ENCODE measurements around the gene BCL3. TPM values are rescaled to one million over a fixed set of nuclear protein-coding genes. Genes with fewer than 3 reads are reported as not detected.

BCL3 gene
- total and polyA plus RNA-seq, 10 of the 15 experiments (the other 5 are each of a cell fraction or from before 2014, with no cell fraction given) = 0.55 to 22.7 (median 3.6) TPM

DNA sequence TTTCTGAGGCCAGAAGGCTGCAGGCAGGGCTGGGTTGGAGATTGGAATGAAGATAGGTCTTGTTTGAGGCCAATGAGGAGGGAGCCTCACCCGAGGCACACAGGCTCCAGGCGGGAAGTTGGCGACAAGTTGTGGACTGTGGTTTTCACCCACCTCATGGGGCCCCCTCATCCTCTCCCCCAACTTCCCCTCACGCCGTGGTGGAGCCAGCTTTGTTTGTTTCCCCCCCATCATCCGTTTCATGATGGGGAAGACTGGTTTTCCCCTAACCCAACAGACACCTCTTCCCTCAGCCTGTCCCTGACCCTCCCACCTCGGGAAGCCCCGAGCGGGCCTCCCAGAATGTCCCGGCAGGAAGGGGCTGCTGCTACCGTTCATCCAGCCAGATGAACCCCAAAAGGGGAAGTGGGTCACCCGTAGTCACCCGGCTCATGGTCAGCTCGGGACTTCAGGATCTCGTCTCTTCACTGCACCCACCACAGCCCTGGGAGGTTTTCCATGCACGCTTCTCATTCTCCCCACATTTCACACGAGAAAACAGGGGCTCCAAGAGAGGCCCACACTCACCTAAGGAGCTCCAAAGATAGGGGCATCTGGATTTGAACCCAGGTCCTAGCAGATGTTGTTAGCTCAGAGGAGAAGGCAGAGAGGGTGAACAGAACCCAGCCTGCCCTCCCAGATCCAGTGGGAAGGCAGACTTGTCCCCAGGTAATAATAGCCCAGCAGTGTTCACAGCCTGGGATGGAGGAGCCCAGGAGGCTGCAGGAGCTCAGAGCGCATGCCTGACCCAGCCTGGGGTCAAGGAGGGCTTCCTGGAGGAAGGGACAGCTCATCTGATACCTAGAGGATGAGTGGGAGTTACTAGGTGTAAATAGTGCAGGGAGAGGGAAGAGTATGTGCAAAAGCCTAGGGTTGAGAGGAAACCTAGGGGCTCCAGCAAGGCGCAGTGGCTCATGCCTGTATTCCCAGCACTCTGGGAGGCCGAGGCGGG is 26.1 kb upstream of the BCL3 start (continued):
- TF ChIP-seq, protein P1, sequence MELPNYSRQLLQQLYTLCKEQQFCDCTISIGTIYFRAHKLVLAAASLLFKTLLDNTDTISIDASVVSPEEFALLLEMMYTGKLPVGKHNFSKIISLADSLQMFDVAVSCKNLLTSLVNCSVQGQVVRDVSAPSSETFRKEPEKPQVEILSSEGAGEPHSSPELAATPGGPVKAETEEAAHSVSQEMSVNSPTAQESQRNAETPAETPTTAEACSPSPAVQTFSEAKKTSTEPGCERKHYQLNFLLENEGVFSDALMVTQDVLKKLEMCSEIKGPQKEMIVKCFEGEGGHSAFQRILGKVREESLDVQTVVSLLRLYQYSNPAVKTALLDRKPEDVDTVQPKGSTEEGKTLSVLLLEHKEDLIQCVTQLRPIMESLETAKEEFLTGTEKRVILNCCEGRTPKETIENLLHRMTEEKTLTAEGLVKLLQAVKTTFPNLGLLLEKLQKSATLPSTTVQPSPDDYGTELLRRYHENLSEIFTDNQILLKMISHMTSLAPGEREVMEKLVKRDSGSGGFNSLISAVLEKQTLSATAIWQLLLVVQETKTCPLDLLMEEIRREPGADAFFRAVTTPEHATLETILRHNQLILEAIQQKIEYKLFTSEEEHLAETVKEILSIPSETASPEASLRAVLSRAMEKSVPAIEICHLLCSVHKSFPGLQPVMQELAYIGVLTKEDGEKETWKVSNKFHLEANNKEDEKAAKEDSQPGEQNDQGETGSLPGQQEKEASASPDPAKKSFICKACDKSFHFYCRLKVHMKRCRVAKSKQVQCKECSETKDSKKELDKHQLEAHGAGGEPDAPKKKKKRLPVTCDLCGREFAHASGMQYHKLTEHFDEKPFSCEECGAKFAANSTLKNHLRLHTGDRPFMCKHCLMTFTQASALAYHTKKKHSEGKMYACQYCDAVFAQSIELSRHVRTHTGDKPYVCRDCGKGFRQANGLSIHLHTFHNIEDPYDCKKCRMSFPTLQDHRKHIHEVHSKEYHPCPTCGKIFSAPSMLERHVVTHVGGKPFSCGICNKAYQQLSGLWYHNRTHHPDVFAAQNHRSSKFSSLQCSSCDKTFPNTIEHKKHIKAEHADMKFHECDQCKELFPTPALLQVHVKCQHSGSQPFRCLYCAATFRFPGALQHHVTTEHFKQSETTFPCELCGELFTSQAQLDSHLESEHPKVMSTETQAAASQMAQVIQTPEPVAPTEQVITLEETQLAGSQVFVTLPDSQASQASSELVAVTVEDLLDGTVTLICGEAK (IDR thresholded peaks at IDR 0.05; ENCODE audit: borderline replicate concordance) = no peak
- TF ChIP-seq BMI1 (IDR thresholded peaks at IDR 0.05; ENCODE audit: borderline replicate concordance) = no peak
- no peak for TF ChIP-seq NFXL1 (IDR thresholded peaks at IDR 0.05; ENCODE audit: borderline replicate concordance)
- TF ChIP-seq GABPA (IDR thresholded peaks at IDR 0.05; ENCODE audit: low read depth) = no peak
- TF ChIP-seq SREBF1 (IDR thresholded peaks at IDR 0.05; ENCODE audit: low read length) = no peak
- TF ChIP-seq SPI1 (IDR thresholded peaks at IDR 0.05; ENCODE audit: borderline replicate concordance, insufficient read depth, low read depth, low read length) = peak; percentile 97
- TF ChIP-seq, protein P2, sequence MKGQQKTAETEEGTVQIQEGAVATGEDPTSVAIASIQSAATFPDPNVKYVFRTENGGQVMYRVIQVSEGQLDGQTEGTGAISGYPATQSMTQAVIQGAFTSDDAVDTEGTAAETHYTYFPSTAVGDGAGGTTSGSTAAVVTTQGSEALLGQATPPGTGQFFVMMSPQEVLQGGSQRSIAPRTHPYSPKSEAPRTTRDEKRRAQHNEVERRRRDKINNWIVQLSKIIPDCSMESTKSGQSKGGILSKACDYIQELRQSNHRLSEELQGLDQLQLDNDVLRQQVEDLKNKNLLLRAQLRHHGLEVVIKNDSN (IDR thresholded peaks at IDR 0.05; ENCODE audit: borderline replicate concordance, extremely low read length, insufficient read depth, low read depth, low read length) = no peak
- 0 out of 2 replicates have a peak, but pooled peaks have one; percentile 62 for TF ChIP-seq MXI1 (IDR thresholded peaks at IDR 0.05; ENCODE audit: low read depth, low read length)
- no peak for TF ChIP-seq RCOR1 (conservative IDR thresholded peaks at IDR 0.05; ENCODE audit: low read depth, low read length)
- peak; percentile 56 to 78; a peak in 3 of 4 replicates for TF ChIP-seq BHLHE40 (IDR thresholded peaks at IDR 0.05; ENCODE audit: borderline replicate concordance in 1 of 2, low read depth in 2 of 2, low read length in 1 of 2)
- no peak for TF ChIP-seq FOS (IDR thresholded peaks at IDR 0.05; ENCODE audit: borderline replicate concordance, extremely low read depth, insufficient read length)
- no peak for TF ChIP-seq PML (IDR thresholded peaks at IDR 0.05; ENCODE audit: low read length)
- no peak for TF ChIP-seq MYC (IDR thresholded peaks at IDR 0.05; ENCODE audit: insufficient read depth, insufficient read length, insufficient replicate concordance, low read length, severe bottlenecking)
- TF ChIP-seq GATAD2B (conservative IDR thresholded peaks at IDR 0.05; ENCODE audit: low read depth) = peak; percentile 89
- no peak for TF ChIP-seq ZZZ3 (IDR thresholded peaks at IDR 0.05; ENCODE audit: control insufficient read depth, insufficient read length, low read depth)
- TF ChIP-seq, protein P3, sequence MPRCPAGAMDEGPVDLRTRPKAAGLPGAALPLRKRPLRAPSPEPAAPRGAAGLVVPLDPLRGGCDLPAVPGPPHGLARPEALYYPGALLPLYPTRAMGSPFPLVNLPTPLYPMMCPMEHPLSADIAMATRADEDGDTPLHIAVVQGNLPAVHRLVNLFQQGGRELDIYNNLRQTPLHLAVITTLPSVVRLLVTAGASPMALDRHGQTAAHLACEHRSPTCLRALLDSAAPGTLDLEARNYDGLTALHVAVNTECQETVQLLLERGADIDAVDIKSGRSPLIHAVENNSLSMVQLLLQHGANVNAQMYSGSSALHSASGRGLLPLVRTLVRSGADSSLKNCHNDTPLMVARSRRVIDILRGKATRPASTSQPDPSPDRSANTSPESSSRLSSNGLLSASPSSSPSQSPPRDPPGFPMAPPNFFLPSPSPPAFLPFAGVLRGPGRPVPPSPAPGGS (IDR thresholded peaks at IDR 0.05; ENCODE audit: borderline replicate concordance, insufficient read depth, low read depth, low read length, poor library complexity, severe bottlenecking) = peak; percentile 56
- no peak for TF ChIP-seq BRCA1 (IDR thresholded peaks at IDR 0.05; ENCODE audit: low read depth, low read length)
- TF ChIP-seq, protein P4, sequence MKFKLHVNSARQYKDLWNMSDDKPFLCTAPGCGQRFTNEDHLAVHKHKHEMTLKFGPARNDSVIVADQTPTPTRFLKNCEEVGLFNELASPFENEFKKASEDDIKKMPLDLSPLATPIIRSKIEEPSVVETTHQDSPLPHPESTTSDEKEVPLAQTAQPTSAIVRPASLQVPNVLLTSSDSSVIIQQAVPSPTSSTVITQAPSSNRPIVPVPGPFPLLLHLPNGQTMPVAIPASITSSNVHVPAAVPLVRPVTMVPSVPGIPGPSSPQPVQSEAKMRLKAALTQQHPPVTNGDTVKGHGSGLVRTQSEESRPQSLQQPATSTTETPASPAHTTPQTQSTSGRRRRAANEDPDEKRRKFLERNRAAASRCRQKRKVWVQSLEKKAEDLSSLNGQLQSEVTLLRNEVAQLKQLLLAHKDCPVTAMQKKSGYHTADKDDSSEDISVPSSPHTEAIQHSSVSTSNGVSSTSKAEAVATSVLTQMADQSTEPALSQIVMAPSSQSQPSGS (IDR thresholded peaks at IDR 0.05; ENCODE audit: low read length) = no peak; the same call in 1 of the 2 replicates
- TF ChIP-seq MYB (IDR thresholded peaks at IDR 0.05; ENCODE audit: borderline replicate concordance, low read depth, low read length) = 0 out of 2 replicates have a peak, but pooled peaks have one; percentile 34
